Brain microvascular endothelial cell (primary cell): ENCODE results near the gene RAD51AP2.

Experiments
- DNase-seq: peaks from one replicate; pipeline ENCODE4 v3.0.0-alpha.2; 2020
- H3K27ac ChIP-seq: fragments of 250-450 bp; sonication (Bioruptor Pico); 2 replicates; pipeline ENCODE4 v1.5.1; 2020; ENCODE audit warnings: mild to moderate bottlenecking, moderate library complexity
- H3K27me3 ChIP-seq: fragments of 250-450 bp; sonication (Bioruptor Pico); replicated peaks from 2 replicates; pipeline ENCODE4 v1.5.1; 2020; ENCODE audit warnings: mild to moderate bottlenecking
- H3K36me3 ChIP-seq: fragments of 250-450 bp; sonication (Bioruptor Pico); replicated peaks from 2 replicates; pipeline ENCODE4 v1.5.1; 2020; ENCODE audit warnings: mild to moderate bottlenecking
- H3K4me3 ChIP-seq: 2 replicates; pipeline ENCODE4 v1.5.1; 2011; ENCODE audit warnings: low read depth, mild to moderate bottlenecking, control low read depth, low read length, moderate library complexity
- in situ Hi-C: cut with HindIII; loops from 2 replicates; pipeline ENCODE4 v1.10.0; 2017; ENCODE audit warnings: low sequenced_read_pairs, low pct_ligation_motif_present
- TF ChIP-seq, protein P1 (sequence below): IDR thresholded peaks from 2 replicates; pipeline ENCODE4 v1.5.1; 2011; ENCODE audit warnings: low read depth, mild to moderate bottlenecking, moderate library complexity, low read length, control low read depth, inconsistent platforms; ENCODE audit errors: missing control alignments

The RAD51AP2 gene

DNA sequence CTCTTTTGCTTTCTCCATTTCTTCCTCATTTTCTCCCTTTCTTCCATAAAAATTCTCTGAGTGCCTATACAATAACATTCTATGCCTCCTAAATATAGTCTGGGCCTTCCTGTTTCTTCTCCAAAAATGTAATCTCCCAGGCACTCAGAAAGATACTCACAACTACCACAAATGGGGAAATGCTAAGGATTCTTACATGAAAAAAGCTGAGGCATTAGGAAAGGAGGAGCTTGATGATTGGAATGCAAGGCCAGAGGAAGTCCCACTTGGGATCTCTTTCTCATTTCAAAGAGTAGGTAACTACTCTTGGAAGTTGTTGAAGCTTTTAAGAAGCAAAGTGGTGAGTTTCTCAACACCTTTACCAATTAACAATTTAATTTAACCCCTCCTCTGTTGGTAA is 25.6 kb upstream of the RAD51AP2 start:
- no peak overlapping the region for H3K4me3 ChIP-seq
- H3K36me3 ChIP-seq: no peaks in the 10 kb centered on the region
- no peak for DNase-seq
- H3K27ac ChIP-seq: no peak overlapping the region
- TF ChIP-seq, protein P1, sequence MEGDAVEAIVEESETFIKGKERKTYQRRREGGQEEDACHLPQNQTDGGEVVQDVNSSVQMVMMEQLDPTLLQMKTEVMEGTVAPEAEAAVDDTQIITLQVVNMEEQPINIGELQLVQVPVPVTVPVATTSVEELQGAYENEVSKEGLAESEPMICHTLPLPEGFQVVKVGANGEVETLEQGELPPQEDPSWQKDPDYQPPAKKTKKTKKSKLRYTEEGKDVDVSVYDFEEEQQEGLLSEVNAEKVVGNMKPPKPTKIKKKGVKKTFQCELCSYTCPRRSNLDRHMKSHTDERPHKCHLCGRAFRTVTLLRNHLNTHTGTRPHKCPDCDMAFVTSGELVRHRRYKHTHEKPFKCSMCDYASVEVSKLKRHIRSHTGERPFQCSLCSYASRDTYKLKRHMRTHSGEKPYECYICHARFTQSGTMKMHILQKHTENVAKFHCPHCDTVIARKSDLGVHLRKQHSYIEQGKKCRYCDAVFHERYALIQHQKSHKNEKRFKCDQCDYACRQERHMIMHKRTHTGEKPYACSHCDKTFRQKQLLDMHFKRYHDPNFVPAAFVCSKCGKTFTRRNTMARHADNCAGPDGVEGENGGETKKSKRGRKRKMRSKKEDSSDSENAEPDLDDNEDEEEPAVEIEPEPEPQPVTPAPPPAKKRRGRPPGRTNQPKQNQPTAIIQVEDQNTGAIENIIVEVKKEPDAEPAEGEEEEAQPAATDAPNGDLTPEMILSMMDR: no peak
- in situ Hi-C loops: no loop called here
- no peaks in the 10 kb centered on the region for H3K27me3 ChIP-seq

DNA sequence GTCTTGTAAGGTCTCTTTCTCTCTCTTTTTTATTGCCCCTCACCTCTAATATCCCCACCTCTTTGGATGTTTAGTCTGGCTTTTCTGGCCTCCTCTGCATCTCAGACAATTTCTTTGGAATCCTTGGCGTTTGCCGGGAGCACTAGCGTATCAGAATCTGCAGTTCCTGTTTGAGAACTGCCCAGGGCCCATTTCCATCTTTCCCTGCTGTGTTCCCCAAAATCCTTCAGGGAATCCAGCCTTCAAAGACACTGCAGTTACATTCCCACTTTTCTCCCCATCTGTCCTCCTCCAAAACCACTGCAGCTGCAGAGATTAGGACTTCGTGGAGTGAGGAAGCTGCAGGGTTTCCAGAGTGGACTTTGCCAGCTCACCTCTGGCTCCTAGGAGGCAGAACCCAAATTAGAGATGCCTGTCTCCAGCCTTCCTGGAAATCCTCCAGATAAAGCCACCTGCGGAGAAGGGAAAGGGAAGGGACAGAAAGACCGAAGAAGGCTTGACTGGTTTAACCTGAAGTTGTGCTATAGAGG is 25.0 kb upstream of the RAD51AP2 start:
- Histone ChIP-seq H3K4me3 (no peak overlapping the region), H3K27me3 (no peaks in the 10 kb centered on the region), H3K36me3 (no peaks in the 10 kb centered on the region), H3K27ac (no peak overlapping the region)
- no peak for DNase-seq
- in situ Hi-C loops: no loop called here
- TF ChIP-seq, protein P1: no peak

DNA sequence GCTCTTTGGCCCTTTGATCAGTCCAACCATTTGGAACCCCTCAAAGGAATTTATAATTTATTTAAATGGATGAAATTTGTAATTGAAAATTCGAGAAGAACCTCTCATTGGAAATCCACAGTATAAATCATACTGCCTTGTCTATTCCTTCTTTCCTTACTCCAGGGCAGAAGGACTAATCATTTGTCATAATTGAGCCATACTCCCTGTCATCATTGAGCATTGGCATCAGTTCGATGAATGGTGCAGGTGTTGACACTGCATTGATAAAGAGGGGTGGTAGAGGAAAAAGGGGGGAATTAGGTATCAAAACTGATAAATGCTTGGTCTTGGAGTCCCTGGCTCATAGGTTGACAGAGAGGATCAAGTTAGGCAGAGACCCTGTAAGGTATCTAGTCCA is 24.2 kb upstream of the RAD51AP2 start:
- no peak for DNase-seq
- TF ChIP-seq, protein P1: no peak
- no peaks in the 10 kb centered on the region for H3K27me3 ChIP-seq
- in situ Hi-C loops: no loop called here
- no peak overlapping the region for H3K27ac ChIP-seq
- H3K36me3 ChIP-seq: no peaks in the 10 kb centered on the region
- no peak overlapping the region for H3K4me3 ChIP-seq

DNA sequence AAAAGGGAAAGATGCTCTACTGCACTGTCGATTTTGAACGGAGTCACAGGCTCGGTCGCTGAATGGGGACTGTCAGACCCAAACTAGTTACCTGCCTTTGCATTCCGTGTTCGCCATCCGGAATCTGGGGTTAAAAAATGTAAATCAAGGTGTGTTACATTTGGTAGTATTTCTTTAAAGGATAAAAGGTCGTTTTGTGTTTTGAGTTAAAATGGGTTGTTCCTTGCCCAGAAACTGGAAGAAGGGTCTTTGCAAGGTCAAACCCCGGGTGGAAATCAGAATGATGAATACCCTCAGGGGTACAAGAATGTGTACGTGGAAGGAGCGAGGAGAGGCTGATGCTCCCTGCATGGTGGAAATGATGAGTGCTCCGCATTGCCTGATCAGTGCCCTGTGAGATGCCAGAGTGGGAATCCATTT is 23.3 kb upstream of the RAD51AP2 start:
- TF ChIP-seq, protein P1: no peak
- H3K27ac ChIP-seq: no peak overlapping the region
- in situ Hi-C loops: no loop called here
- DNase-seq: no peak
- H3K36me3 ChIP-seq: no peaks in the 10 kb centered on the region
- peak overlapping the region; percentile 77 for H3K4me3 ChIP-seq
- no peaks in the 10 kb centered on the region for H3K27me3 ChIP-seq

DNA sequence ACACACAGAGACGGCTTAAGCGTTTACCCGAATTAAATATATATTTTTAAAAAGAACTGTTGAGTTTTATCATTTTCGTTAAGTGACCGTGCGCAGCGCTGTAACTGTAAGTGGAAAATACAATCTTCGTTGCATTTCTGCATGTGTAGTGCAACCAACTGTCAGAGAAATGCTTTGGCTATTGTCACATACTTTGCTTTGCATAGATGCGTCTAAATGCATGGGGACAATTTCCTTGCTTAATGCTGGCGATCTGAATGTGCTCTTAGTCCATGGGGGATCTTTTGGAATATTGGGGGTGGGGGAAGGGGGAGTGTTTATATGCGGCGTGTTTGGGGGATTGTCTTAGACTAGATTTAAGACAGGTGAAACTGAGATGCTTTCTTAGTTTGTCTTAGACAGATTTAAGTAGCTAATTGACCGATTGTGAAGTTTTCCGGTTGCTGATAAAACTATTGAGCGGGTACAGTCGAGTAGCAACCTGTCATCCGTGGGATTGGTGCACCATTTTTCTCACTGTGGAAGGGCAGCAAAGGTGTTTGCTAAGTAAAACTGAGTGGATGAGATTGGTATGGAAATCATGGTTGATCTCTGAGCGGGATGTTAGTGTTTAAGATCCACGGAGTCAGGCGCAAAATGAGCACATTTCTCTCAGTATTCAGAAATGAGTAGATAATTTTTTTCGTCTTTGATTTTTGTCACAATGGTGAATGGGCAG is 22.7 kb upstream of the RAD51AP2 start:
- no peak overlapping the region for H3K27ac ChIP-seq
- TF ChIP-seq, protein P1: no peak
- in situ Hi-C loops: no loop called here
- H3K36me3 ChIP-seq: no peaks in the 10 kb centered on the region
- peak overlapping the region; percentile 77 for H3K4me3 ChIP-seq
- H3K27me3 ChIP-seq: no peaks in the 10 kb centered on the region
- no peak for DNase-seq
